Mucosa of descending colon (tissue), 3 donors: Measurements from ENCODE around the gene KRT38. TPM values are rescaled to one million over a fixed set of nuclear protein-coding genes. Genes with fewer than 3 reads are reported as not detected.

Experiments used
- ATAC-seq: fragments of 200-7000 bp; cut with Tn5 transposase; one replicate; pipeline ENCODE4 v1.9.1; 2020; ENCODE audit warnings: mild to moderate bottlenecking, moderate library complexity
- DNase-seq, 3 donors: peaks; one replicate each; pipeline ENCODE4 v3.0.0-alpha.2; 2020
- H3K36me3 ChIP-seq: fragments of 200-600 bp; one replicate; pipeline ENCODE4 v1.8.0; 2021; ENCODE audit warnings: low read depth, mild to moderate bottlenecking
- H3K4me1 ChIP-seq: fragments of 200-600 bp; one replicate; pipeline ENCODE4 v1.8.0; 2021; ENCODE audit warnings: low read depth, mild to moderate bottlenecking
- H3K4me3 ChIP-seq: fragments of 200-600 bp; one replicate; pipeline ENCODE4 v1.8.0; 2021; ENCODE audit warnings: mild to moderate bottlenecking
- H3K9me3 ChIP-seq: fragments of 200-600 bp; one replicate; pipeline ENCODE4 v1.8.0; 2021; ENCODE audit warnings: mild to moderate bottlenecking
- intact Hi-C, 2 donors: fragments of 100-400 bp; cut with DNase I in 1 of 2; cut with micrococcal nuclease in 1 of 2; formaldehyde crosslinking; loops; one replicate each; pipeline versions ENCODE4 v1.11.0 to v1.11.1; 2022; cut with DNase I, micrococcal nuclease
- total RNA-seq, 3 donors: library from RNA; stranded (reverse); fragmentation: NEBNext Ultra II Directional in 2 of 3; extraction: Animal tissue kit (Norgen Biotek cat#: 25700) in 2 of 3; gene quantifications; one replicate each; pipeline versions ENCODE4 v1.2.1 to v1.2.4, GENCODE V29; 2021 to 2023
- TF ChIP-seq, protein P1 (sequence below): fragments of 200-600 bp; IDR thresholded peaks from one replicate; pipeline ENCODE4 v1.8.0; 2022; ENCODE audit warnings: antibody characterized with exemption, mild to moderate bottlenecking
- donor health status: DM: no; HTN: no; CAD: no; lungs with moderate emphysema.
- donor health status: DM: no; HTN: no; CAD: no.
- donor health status: DM: no; HTN: yes; CAD: no.

The KRT38 gene
- total RNA-seq, 3 donors from 2014 or later, result not detected

DNA sequence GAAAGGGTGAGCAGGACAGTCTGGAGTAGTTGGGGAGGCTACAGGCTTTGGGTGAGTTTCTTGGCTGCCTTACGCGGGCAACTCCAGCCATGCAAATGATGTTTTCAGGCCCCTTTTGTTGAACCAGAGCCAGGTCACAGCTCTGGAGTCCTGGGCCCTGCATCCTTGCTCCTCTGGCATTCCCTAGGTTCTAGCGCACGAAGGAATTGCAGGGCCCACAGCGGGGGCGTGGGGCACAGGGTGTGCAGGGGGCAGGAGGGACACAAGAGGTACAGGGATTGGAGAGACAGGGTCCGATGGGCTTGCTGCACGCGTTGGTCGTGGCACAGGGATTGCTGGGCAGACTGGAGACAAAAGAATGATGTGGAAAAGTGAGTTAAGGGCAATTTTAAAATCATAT is 47.0 kb downstream of the KRT38 start:
- Histone ChIP-seq H3K9me3 (no peaks in the 10 kb centered on the region), H3K36me3 (no peaks in the 10 kb centered on the region), H3K4me1 (no peaks in the 10 kb centered on the region), H3K4me3 (no peak overlapping the region)
- TF ChIP-seq, protein P1, sequence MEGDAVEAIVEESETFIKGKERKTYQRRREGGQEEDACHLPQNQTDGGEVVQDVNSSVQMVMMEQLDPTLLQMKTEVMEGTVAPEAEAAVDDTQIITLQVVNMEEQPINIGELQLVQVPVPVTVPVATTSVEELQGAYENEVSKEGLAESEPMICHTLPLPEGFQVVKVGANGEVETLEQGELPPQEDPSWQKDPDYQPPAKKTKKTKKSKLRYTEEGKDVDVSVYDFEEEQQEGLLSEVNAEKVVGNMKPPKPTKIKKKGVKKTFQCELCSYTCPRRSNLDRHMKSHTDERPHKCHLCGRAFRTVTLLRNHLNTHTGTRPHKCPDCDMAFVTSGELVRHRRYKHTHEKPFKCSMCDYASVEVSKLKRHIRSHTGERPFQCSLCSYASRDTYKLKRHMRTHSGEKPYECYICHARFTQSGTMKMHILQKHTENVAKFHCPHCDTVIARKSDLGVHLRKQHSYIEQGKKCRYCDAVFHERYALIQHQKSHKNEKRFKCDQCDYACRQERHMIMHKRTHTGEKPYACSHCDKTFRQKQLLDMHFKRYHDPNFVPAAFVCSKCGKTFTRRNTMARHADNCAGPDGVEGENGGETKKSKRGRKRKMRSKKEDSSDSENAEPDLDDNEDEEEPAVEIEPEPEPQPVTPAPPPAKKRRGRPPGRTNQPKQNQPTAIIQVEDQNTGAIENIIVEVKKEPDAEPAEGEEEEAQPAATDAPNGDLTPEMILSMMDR, result no peak
- intact Hi-C loops, result no loop called here
- ATAC-seq (no peak), DNase-seq (no peak)

DNA sequence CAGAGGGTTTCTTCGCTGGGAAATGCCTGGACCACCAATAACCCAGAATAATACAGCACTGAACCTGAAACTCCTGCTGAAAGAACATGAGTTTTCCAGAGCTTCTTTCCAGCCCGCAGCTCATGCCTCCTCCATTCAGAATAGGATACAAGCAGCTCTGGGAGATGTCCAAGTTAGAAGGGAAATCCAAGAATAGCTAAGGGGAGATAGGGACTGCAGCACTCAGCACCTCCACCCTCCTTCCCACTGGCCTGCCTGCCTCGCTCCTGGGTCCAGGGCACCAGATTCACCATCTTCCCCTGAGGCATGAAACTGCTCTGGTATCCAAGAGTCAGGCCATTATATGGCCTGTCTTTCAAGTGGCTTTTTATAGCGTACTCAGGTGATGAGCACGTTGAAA is 47.5 kb downstream of the KRT38 start:
- intact Hi-C loops, result no loop called here
- H3K9me3 ChIP-seq, result no peaks in the 10 kb centered on the region
- ATAC-seq (no peak), DNase-seq (no peak)
- TF ChIP-seq, protein P1, result no peak
- H3K4me3 ChIP-seq, result no peak overlapping the region
- no peaks in the 10 kb centered on the region for H3K4me1 ChIP-seq
- H3K36me3 ChIP-seq, result no peaks in the 10 kb centered on the region

DNA sequence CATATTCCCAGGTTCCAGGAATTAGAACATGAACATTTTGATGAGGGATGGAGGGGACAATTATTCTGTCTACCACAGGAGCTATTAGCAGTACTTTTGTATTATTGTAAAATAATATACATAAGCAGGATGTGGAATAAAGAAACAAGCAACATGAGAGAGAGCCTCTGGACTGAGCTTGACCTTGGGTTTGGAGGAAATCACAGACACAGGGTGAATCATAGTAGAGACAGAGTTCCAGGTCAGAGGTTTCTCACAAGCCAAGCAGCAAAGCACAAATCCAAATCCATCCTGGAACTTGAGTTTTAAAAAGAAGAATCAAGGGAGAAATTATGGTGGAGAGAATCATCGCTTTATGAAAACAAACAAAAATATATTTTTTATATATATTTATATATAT is 48.5 kb downstream of the KRT38 start:
- H3K9me3 ChIP-seq, result peaks cover under 1% of the 10 kb centered on the region
- H3K36me3 ChIP-seq, result no peaks in the 10 kb centered on the region
- intact Hi-C loops, result no loop called here
- H3K4me3 ChIP-seq, result no peak overlapping the region
- DNase-seq (no peak), ATAC-seq (no peak)
- TF ChIP-seq, protein P1, result no peak
- no peaks in the 10 kb centered on the region for H3K4me1 ChIP-seq

DNA sequence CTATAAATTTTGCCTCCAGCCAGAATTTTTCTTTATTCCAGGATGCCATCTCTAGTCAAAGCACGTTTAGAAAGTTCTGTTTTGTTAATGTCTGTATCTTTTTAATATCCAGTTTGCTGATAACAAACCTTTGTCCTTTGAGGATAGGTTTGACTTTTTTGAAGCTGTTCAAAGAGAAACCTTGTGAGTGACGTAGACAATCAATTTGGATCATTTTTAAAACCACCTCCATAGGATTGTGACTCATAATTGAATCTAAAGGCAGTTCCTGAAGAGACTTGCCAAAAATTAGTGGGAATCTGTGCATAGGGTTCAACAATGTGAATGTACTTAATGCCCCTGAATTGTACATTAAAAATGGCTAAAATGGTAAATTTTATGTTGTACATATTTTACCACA is 49.2 kb downstream of the KRT38 start:
- Histone ChIP-seq H3K4me1 (no peaks in the 10 kb centered on the region), H3K4me3 (no peak overlapping the region), H3K36me3 (no peaks in the 10 kb centered on the region), H3K9me3 (peaks cover 7% of the 10 kb centered on the region)
- intact Hi-C loops, result no loop called here
- ATAC-seq (no peak), DNase-seq (no peak)
- TF ChIP-seq, protein P1, result no peak

DNA sequence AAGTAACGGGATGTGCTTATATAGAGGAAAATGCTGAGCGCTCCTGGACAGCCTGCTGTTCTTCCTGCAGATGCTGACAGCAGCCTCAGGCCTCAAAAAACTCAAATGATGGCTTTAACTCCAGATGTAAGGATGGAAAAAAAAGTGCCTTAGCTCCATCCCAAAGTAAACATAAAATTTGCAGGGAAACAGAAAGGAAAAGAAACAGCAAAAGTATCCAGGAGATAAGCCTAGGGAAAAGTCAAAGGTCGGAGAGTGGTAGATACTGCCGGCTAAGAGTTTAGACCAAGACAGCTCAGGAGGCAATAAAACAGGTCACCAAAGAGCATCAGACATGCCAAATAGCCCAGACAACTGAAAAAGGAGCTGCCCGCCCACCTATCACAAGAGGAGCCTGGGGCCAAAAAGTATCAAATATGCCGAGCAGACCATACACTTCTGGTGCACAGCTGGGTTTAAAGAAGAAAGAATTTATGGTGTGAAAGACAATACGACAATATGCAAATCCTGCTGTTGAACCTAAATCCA is 50.3 kb downstream of the KRT38 start:
- DNase-seq, result no peak
- intact Hi-C loops, result no loop called here
- Histone ChIP-seq H3K4me1 (no peaks in the 10 kb centered on the region), H3K4me3 (no peak overlapping the region), H3K9me3 (peaks cover 10% of the 10 kb centered on the region), H3K36me3 (no peaks in the 10 kb centered on the region)
- TF ChIP-seq, protein P1, result no peak
- no peak for ATAC-seq

DNA sequence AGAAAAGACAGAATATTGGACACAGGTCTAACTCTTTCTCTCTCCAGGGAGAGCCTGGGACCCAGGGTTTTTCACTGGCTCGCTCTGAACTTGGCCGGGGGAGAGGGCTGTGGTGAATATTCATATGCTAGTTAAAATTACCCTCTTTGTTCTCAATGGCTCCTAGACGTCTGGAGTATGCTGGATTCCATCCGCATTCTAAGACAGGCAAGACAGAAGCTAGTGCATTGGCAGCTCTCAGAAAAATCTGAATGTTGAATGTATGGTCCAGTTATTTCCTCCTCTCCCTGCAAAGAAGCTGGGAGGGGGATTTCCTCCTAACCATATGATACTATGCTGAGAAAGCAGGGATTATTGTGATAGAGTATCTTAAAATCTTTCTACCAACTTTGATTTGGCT is 53.1 kb downstream of the KRT38 start:
- H3K9me3 ChIP-seq, result peaks cover 10% of the 10 kb centered on the region
- ATAC-seq, result no peak
- no peaks in the 10 kb centered on the region for H3K36me3 ChIP-seq
- intact Hi-C loops, result no loop called here
- H3K4me1 ChIP-seq, result no peaks in the 10 kb centered on the region
- no peak for DNase-seq
- no peak overlapping the region for H3K4me3 ChIP-seq
- TF ChIP-seq, protein P1, result no peak
